Fibroblast of skin of left biceps (primary cell): ENCODE results near the gene LSP1.
"Not testable (repeated sequence)": the region's sequence is repeated elsewhere in the genome, so short reads cannot be mapped to it uniquely, and the experiment has no call there.

Source experiments
- DNase-seq, 2 experiments: peaks; one replicate each; pipeline ENCODE4 v3.0.0-alpha.2; 2013; ENCODE audit warnings: low read depth in 2 of 2

LSP1 gene

GRCh38 chr11:1877211-1878136 is 24.6 kb downstream of the LSP1 start:
- DNase-seq = no peak

- no peak for DNase-seq
These were observed 25.5 kb downstream of the LSP1 start for GRCh38 chr11:1878137-1879031.

GRCh38 chr11:1879342-1879940 is 26.6 kb downstream of the LSP1 start:
- no peak for DNase-seq

- no peak for DNase-seq
These were observed 27.2 kb downstream of the LSP1 start for GRCh38 chr11:1879941-1880720.

- no peak for DNase-seq
These were observed 28.0 kb downstream of the LSP1 start for GRCh38 chr11:1880746-1881441.

- no peak for DNase-seq
These were observed 28.8 kb downstream of the LSP1 start for GRCh38 chr11:1881442-1882264.

GRCh38 chr11:1882265-1883238 is 29.7 kb downstream of the LSP1 start:
- peak in 1 of 2 experiments; percentile 41 for DNase-seq

- no peak for DNase-seq
These were observed 30.7 kb downstream of the LSP1 start for GRCh38 chr11:1883346-1884302.

GRCh38 chr11:1884303-1884700 is 31.4 kb downstream of the LSP1 start:
- no peak for DNase-seq

- DNase-seq = not testable (repeated sequence)
These were observed 33.7 kb downstream of the LSP1 start for GRCh38 chr11:1886551-1886950.

- no peak for DNase-seq
These were observed 34.8 kb downstream of the LSP1 start for GRCh38 chr11:1887451-1888346.

GRCh38 chr11:1888347-1888753 is 35.5 kb downstream of the LSP1 start:
- no peak for DNase-seq

- no peak for DNase-seq
These were observed 35.9 kb downstream of the LSP1 start for GRCh38 chr11:1888811-1889210.

- no peak for DNase-seq
These were observed 36.5 kb downstream of the LSP1 start for GRCh38 chr11:1889224-1889930.

GRCh38 chr11:1889941-1890855 is 37.3 kb downstream of the LSP1 start:
- DNase-seq = no peak
